HepG2 (cell line): ENCODE results near the gene ROCK1. TPM values are rescaled to one million over a fixed set of nuclear protein-coding genes. Genes with fewer than 3 reads are reported as not detected.

ENCODE experiments used
- ATAC-seq: fragments of 200-7000 bp; cut with Tn5 transposase; 3 replicates; pipeline ENCODE4 v1.9.1; 2020; ENCODE audit warnings: mild to moderate bottlenecking, moderate library complexity
- BruUV-seq: library from RNA; stranded (reverse); fragments of 400-500 nt; replicated peaks from 2 replicates; lab custom pipeline; 2021; lab: Mats Ljungman, UMichigan
- CTCF ChIA-PET: fragments of 300-600 bp; formaldehyde crosslinking; extraction: SDS; loops from one replicate; lab custom pipeline; 2021; ENCODE audit warnings: low total read pairs, inconsistent platforms, low intra/inter-chr PET ratio; lab: Yijun Ruan, JAX
- POLR2A ChIA-PET: fragments of 350-600 bp; sonication (Branson Sonifier 250); formaldehyde crosslinking; loops from one replicate; lab custom pipeline; 2020; ENCODE audit warnings: antibody characterized with exemption, inconsistent platforms; lab: Yijun Ruan, JAX
- DNase-seq: peaks from one replicate; pipeline ENCODE4 v3.0.0-alpha.2; 2015; ENCODE audit warnings: low spot score
- FAIRE-seq: peaks from 3 replicates; lab custom pipeline; 2011; peaks lifted over from hg19 to GRCh38; lab: Jason Lieb, UNC
- H2AFZ ChIP-seq: one replicate; pipeline ENCODE4 v1.6.1; 2011; ENCODE audit warnings: low read length, inconsistent platforms
- H3K27ac ChIP-seq: fragments of 300-600 bp; 3 replicates; pipeline ENCODE4 v1.8.0; 2011; ENCODE audit warnings: mixed run types, mild to moderate bottlenecking, mixed read lengths, low read length, inconsistent platforms; ENCODE audit not compliant: insufficient read depth; ENCODE audit errors: extremely low read length
- H3K27me3 ChIP-seq, 2 experiments: fragments of 200-600 bp in 1 of 2; 2 replicates in 1 of 2; 3 replicates in 1 of 2; pipeline versions ENCODE4 v1.6.0 to v1.8.0; 2011; ENCODE audit warnings: low read length in 2 of 2, mild to moderate bottlenecking in 2 of 2, moderate library complexity in 2 of 2, inconsistent platforms in 1 of 2; ENCODE audit not compliant: insufficient read depth in 2 of 2, control insufficient read depth in 1 of 2
- H3K36me3 ChIP-seq, 2 experiments: fragments of 200-600 bp in 1 of 2; replicated peaks in 1 of 2; 2 replicates in 1 of 2; 3 replicates in 1 of 2; pipeline versions ENCODE4 v1.5.1 to v1.8.0; 2011; ENCODE audit warnings: low read length in 2 of 2, inconsistent platforms in 1 of 2; ENCODE audit not compliant: insufficient read depth in 2 of 2, control insufficient read depth in 1 of 2
- H3K4me1 ChIP-seq: 2 replicates; pipeline ENCODE4 v1.5.1; 2012; ENCODE audit warnings: low read length, inconsistent platforms; ENCODE audit not compliant: insufficient read depth
- H3K4me2 ChIP-seq: 2 replicates; pipeline ENCODE4 v1.6.0; 2011; ENCODE audit warnings: low read depth, low read length, inconsistent platforms
- H3K4me3 ChIP-seq, 3 experiments: fragments of 200-600 bp in 1 of 3; sonication (generic), shearing (Covaris generic) in 1 of 3; replicated peaks in 1 of 3; 2 replicates each; pipeline ENCODE4 v1.5.1; 2011 to 2016; ENCODE audit warnings: low read length in 3 of 3, inconsistent platforms in 2 of 3, low read depth in 2 of 3, mild to moderate bottlenecking in 2 of 3, control low read depth in 1 of 3, mixed read lengths in 1 of 3; ENCODE audit not compliant: insufficient read depth in 1 of 3
- H3K79me2 ChIP-seq: one replicate; pipeline ENCODE4 v1.6.1; 2011; ENCODE audit warnings: low read length, inconsistent platforms; ENCODE audit not compliant: insufficient read depth
- H3K9ac ChIP-seq: 2 replicates; pipeline ENCODE4 v1.6.0; 2011; ENCODE audit warnings: mild to moderate bottlenecking, low read depth, low read length, inconsistent platforms; ENCODE audit not compliant: insufficient read depth
- H3K9me3 ChIP-seq: 2 replicates; pipeline ENCODE4 v1.5.1; 2012; ENCODE audit warnings: mild to moderate bottlenecking, low read length
- H4K20me1 ChIP-seq: 2 replicates; pipeline ENCODE4 v1.6.0; 2011; ENCODE audit warnings: inconsistent platforms, mild to moderate bottlenecking, low read length, moderate library complexity; ENCODE audit not compliant: insufficient read depth
- ATF7 ChIP-seq, 2 experiments: fragments of 450-650 bp in 1 of 2; sonication (generic) in 1 of 2; formaldehyde crosslinking in 1 of 2; IDR thresholded peaks; 2 replicates each; pipeline versions ENCODE4 v1.4.0 to v1.6.1; 2016 to 2020; ENCODE audit warnings: antibody characterized with exemption in 1 of 2, mild to moderate bottlenecking in 1 of 2, missing genetic modification reagents in 1 of 2
- ELF3 ChIP-seq: IDR thresholded peaks from 2 replicates; pipeline ENCODE4 v1.6.1; 2016; ENCODE audit warnings: missing genetic modification reagents, missing compliant biosample characterization
- HNRNPK ChIP-seq: fragments of 200-400 bp; formaldehyde crosslinking; IDR thresholded peaks from 2 replicates; pipeline ENCODE4 v1.6.1; 2018; ENCODE audit warnings: low read length, low read depth, moderate library complexity, mild to moderate bottlenecking; ENCODE audit not compliant: poor library complexity, severe bottlenecking
- HOXA3 ChIP-seq: sonication (generic); formaldehyde crosslinking; IDR thresholded peaks from 2 replicates; pipeline ENCODE4 v1.5.0; 2020; ENCODE audit warnings: missing genetic modification reagents
- NPAS2 ChIP-seq: sonication (generic); formaldehyde crosslinking; IDR thresholded peaks from 2 replicates; pipeline ENCODE4 v1.8.0; 2022; ENCODE audit warnings: mild to moderate bottlenecking, missing genetic modification reagents, borderline replicate concordance
- REPIN1 ChIP-seq: sonication (generic); formaldehyde crosslinking; IDR thresholded peaks from 2 replicates; pipeline ENCODE4 v1.8.0; 2022; ENCODE audit warnings: missing genetic modification reagents, low read depth, mild to moderate bottlenecking, borderline replicate concordance
- RXRB ChIP-seq: IDR thresholded peaks from 2 replicates; pipeline ENCODE4 v1.6.1; 2016; ENCODE audit warnings: borderline replicate concordance, missing genetic modification reagents, missing compliant biosample characterization
- SOX13 ChIP-seq, 3 experiments: fragments of 450-650 bp in 1 of 3; sonication (generic) in 1 of 3; formaldehyde crosslinking in 1 of 3; IDR thresholded peaks in 2 of 3; conservative IDR thresholded peaks in 1 of 3; 2 replicates each; pipeline versions ENCODE4 v1.5.0 to v1.6.1; 2016 to 2020; ENCODE audit warnings: antibody characterized with exemption in 1 of 3, mild to moderate bottlenecking in 1 of 3, missing compliant biosample characterization in 1 of 3, missing genetic modification reagents in 1 of 3, moderate library complexity in 1 of 3
- ZNF30 ChIP-seq: sonication (generic); formaldehyde crosslinking; IDR thresholded peaks from 2 replicates; pipeline ENCODE4 v1.5.0; 2020; ENCODE audit warnings: mild to moderate bottlenecking, missing genetic modification reagents
- ZNF367 ChIP-seq: sonication (generic); formaldehyde crosslinking; IDR thresholded peaks from 2 replicates; pipeline ENCODE4 v1.4.0; 2020; ENCODE audit warnings: missing genetic modification reagents, borderline replicate concordance
- ZNF484 ChIP-seq: sonication (generic); formaldehyde crosslinking; IDR thresholded peaks from 2 replicates; pipeline ENCODE4 v1.5.1; 2020; ENCODE audit warnings: mild to moderate bottlenecking, low read depth, missing genetic modification reagents, borderline replicate concordance
- ZNF589 ChIP-seq: sonication (generic); formaldehyde crosslinking; conservative IDR thresholded peaks from 2 replicates; pipeline ENCODE4 v1.8.0; 2022; ENCODE audit warnings: mild to moderate bottlenecking, moderate library complexity, missing genetic modification reagents
- in situ Hi-C: cut with HindIII; loops from 2 replicates; pipeline ENCODE4 v1.10.0; 2017; ENCODE audit warnings: low pct_unique_long_range_greater_than_20kb; ENCODE audit not compliant: extremely low pct_ligation_motif_present
- intact Hi-C: fragments of 100-400 bp; cut with micrococcal nuclease; formaldehyde crosslinking; loops from one replicate; pipeline ENCODE4 v1.10.0; 2022; ENCODE audit not compliant: unreplicated experiment
- polyA plus RNA-seq, 8 experiments: library from polyadenylated mRNA; depleted of rRNA in 3 of 8; stranded (reverse) in 7 of 8; unstranded in 1 of 8; fragments of >200 nt; fragmentation: Illumina TruSeq in 4 of 8; extraction: Trizol in 4 of 8; gene quantifications; 2 replicates each; pipeline versions ENCODE4 v1.2.1 to v1.2.3, GENCODE V29; 2011 to 2016; ENCODE audit warnings: low read depth in 4 of 8, missing spikeins in 1 of 8, mixed read lengths in 1 of 8; ENCODE audit not compliant: insufficient read depth in 1 of 8
- total RNA-seq, 5 experiments: library from RNA; depleted of rRNA; stranded (reverse); fragments of >200 nt; fragmentation: Illumina TruSeq; extraction: Trizol; gene quantifications; 2 replicates each; pipeline ENCODE4 v1.2.3, GENCODE V29; 2016; ENCODE audit warnings: low read depth in 1 of 5
- TF ChIP-seq, protein P1 (sequence below): IDR thresholded peaks from 2 replicates; pipeline ENCODE4 v1.6.1; 2018; ENCODE audit warnings: missing genetic modification reagents, mild to moderate bottlenecking, missing compliant biosample characterization
- TF ChIP-seq, protein P2 (sequence below): sonication (generic); formaldehyde crosslinking; IDR thresholded peaks from 2 replicates; pipeline ENCODE4 v1.4.0; 2020; ENCODE audit warnings: missing genetic modification reagents

Gene ROCK1
- total and polyA plus RNA-seq, 2 of the 13 experiments (the other 11 are each of a cell fraction or from before 2014, with no cell fraction given): 10.5 to 27.2 TPM

DNA sequence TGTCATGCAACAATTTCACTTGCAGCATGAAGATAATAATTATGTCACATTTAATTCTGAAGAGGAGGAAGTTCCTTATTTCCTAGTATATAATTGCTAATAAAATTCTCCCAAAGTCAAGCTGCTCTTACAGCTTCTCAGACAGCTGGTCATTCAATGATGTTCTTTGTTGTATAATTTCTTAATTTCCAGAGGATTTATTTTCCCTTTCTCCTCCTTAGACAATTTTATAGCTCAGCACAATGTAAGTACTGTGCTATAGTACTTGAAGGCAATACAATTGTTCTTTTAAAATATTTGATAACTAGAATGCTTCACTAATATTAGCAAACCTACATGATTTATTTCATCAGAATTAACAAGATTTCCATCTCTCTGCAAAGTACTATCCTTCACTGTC lies 73.4 kb downstream of the ROCK1 start:
- intact Hi-C loops (no loop called here), in situ Hi-C loops (no loop called here)
- Histone ChIP-seq H3K4me2 (no peak overlapping the region), H3K9me3 (no peaks in the 10 kb centered on the region), H3K79me2 (no peaks in the 10 kb centered on the region), H3K27me3 (no peaks in the 10 kb centered on the region; a peak in 1 of 5 replicates), H3K36me3 (peaks cover 1 to 7% of the 10 kb centered on the region in 2 experiments; a peak in 3 of 5 replicates), H3K9ac (no peak overlapping the region), H4K20me1 (no peaks in the 10 kb centered on the region), H2AFZ (no peak overlapping the region), H3K4me1 (no peaks in the 10 kb centered on the region), H3K27ac (no peak overlapping the region), H3K4me3 (no peak overlapping the region)
- FAIRE-seq (no peak), ATAC-seq (no peak), DNase-seq (no peak)
- BruUV-seq: no TSS peak
- ChIA-PET POLR2A (no interaction called here), CTCF (no interaction called here)
- TF ChIP-seq HNRNPK (no peak), ELF3 (CRISPR knock-in tag) (no peak), ATF7 (IDR thresholded peaks at IDR 0.05) (no peak), ATF7 (CRISPR knock-in tag; IDR thresholded peaks at IDR 0.05) (no peak), SOX13 (IDR thresholded peaks at IDR 0.05) (no peak), SOX13 (CRISPR knock-in tag; conservative IDR thresholded peaks at IDR 0.05 in 1 of 2, IDR thresholded peaks at IDR 0.05 in 1 of 2) (no peak), ZNF484 (CRISPR knock-in tag) (no peak), ZNF30 (CRISPR knock-in tag) (no peak), HOXA3 (CRISPR knock-in tag) (no peak), ZNF367 (CRISPR knock-in tag) (no peak), RXRB (CRISPR knock-in tag) (no peak), ZNF589 (CRISPR knock-in tag) (no peak), REPIN1 (CRISPR knock-in tag) (no peak), NPAS2 (CRISPR knock-in tag) (no peak)
- TF ChIP-seq, protein P1, sequence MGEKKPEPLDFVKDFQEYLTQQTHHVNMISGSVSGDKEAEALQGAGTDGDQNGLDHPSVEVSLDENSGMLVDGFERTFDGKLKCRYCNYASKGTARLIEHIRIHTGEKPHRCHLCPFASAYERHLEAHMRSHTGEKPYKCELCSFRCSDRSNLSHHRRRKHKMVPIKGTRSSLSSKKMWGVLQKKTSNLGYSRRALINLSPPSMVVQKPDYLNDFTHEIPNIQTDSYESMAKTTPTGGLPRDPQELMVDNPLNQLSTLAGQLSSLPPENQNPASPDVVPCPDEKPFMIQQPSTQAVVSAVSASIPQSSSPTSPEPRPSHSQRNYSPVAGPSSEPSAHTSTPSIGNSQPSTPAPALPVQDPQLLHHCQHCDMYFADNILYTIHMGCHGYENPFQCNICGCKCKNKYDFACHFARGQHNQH (CRISPR knock-in tag): no peak
- TF ChIP-seq, protein P2, sequence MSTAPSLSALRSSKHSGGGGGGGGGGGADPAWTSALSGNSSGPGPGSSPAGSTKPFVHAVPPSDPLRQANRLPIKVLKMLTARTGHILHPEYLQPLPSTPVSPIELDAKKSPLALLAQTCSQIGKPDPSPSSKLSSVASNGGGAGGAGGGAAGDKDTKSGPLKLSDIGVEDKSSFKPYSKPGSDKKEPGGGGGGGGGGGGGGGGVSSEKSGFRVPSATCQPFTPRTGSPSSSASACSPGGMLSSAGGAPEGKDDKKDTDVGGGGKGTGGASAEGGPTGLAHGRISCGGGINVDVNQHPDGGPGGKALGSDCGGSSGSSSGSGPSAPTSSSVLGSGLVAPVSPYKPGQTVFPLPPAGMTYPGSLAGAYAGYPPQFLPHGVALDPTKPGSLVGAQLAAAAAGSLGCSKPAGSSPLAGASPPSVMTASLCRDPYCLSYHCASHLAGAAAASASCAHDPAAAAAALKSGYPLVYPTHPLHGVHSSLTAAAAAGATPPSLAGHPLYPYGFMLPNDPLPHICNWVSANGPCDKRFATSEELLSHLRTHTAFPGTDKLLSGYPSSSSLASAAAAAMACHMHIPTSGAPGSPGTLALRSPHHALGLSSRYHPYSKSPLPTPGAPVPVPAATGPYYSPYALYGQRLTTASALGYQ (CRISPR knock-in tag): no peak
